Astrocyte (in vitro differentiated cells and primary cell): ENCODE data around the gene SMIM21. TPM values are rescaled to one million over a fixed set of nuclear protein-coding genes. Genes with fewer than 3 reads are reported as not detected.

Experiments
- DNase-seq: peaks from one replicate; pipeline ENCODE4 v3.0.0-alpha.2; 2010; ENCODE audit warnings: low read depth
- FAIRE-seq: peaks from 2 replicates; lab custom pipeline; 2011; peaks lifted over from hg19 to GRCh38; lab: Jason Lieb, UNC
- H2AFZ ChIP-seq: 2 replicates; pipeline ENCODE4 v1.6.0; 2012; ENCODE audit warnings: low read depth, low read length, inconsistent platforms
- H3K27ac ChIP-seq: 2 replicates; pipeline ENCODE4 v1.5.1; 2011; ENCODE audit warnings: low read depth, low read length, inconsistent platforms
- H3K27me3 ChIP-seq: 2 replicates; pipeline ENCODE4 v1.6.0; 2011; ENCODE audit warnings: low read length, inconsistent platforms; ENCODE audit not compliant: insufficient read depth
- H3K36me3 ChIP-seq: 2 replicates; pipeline ENCODE4 v1.5.1; 2011; ENCODE audit warnings: low read length, inconsistent platforms; ENCODE audit not compliant: insufficient read depth
- H3K4me1 ChIP-seq: 2 replicates; pipeline ENCODE4 v1.5.1; 2011; ENCODE audit warnings: low read length, inconsistent platforms; ENCODE audit not compliant: insufficient read depth
- H3K4me2 ChIP-seq: 2 replicates; pipeline ENCODE4 v1.6.0; 2012; ENCODE audit warnings: low read length, inconsistent platforms
- H3K4me3 ChIP-seq: 2 replicates; pipeline ENCODE4 v1.5.1; 2011; ENCODE audit warnings: low read depth, mild to moderate bottlenecking, low read length, inconsistent platforms; ENCODE audit not compliant: insufficient read depth
- H3K79me2 ChIP-seq: 2 replicates; pipeline ENCODE4 v1.6.0; 2012; ENCODE audit warnings: mild to moderate bottlenecking, low read length, inconsistent platforms; ENCODE audit not compliant: insufficient read depth
- H3K9ac ChIP-seq: 2 replicates; pipeline ENCODE4 v1.6.0; 2012; ENCODE audit warnings: mild to moderate bottlenecking, low read length, inconsistent platforms
- H3K9me3 ChIP-seq: 2 replicates; pipeline ENCODE4 v1.5.1; 2012; ENCODE audit warnings: low read depth, mild to moderate bottlenecking, low read length, inconsistent platforms; ENCODE audit not compliant: insufficient read depth
- H4K20me1 ChIP-seq: 2 replicates; pipeline ENCODE4 v1.6.0; 2012; ENCODE audit warnings: low read length, inconsistent platforms; ENCODE audit not compliant: insufficient read depth
- H3K27ac Mint-ChIP-seq: one replicate; pipeline ENCODE4 v1.8.0; 2021; ENCODE audit warnings: mild to moderate bottlenecking, mixed read lengths; ENCODE audit not compliant: unreplicated experiment
- H3K27me3 Mint-ChIP-seq: one replicate; pipeline ENCODE4 v1.8.0; 2021; ENCODE audit warnings: low read depth, mixed read lengths; ENCODE audit not compliant: unreplicated experiment
- H3K36me3 Mint-ChIP-seq: one replicate; pipeline ENCODE4 v1.8.0; 2021; ENCODE audit warnings: low read depth, mixed read lengths; ENCODE audit not compliant: unreplicated experiment
- H3K4me1 Mint-ChIP-seq: one replicate; pipeline ENCODE4 v1.8.0; 2021; ENCODE audit warnings: low read depth, mixed read lengths; ENCODE audit not compliant: unreplicated experiment
- H3K4me3 Mint-ChIP-seq: one replicate; pipeline ENCODE4 v1.8.0; 2021; ENCODE audit warnings: mild to moderate bottlenecking, moderate library complexity, mixed read lengths; ENCODE audit not compliant: unreplicated experiment
- H3K9me3 Mint-ChIP-seq: one replicate; pipeline ENCODE4 v1.8.0; 2021; ENCODE audit warnings: mild to moderate bottlenecking, mixed read lengths; ENCODE audit not compliant: unreplicated experiment
- CTCF ChIP-seq: IDR thresholded peaks from 2 replicates; pipeline ENCODE4 v1.5.1; 2011; ENCODE audit warnings: low read depth, mild to moderate bottlenecking, inconsistent platforms, low read length, moderate library complexity; ENCODE audit not compliant: insufficient read depth
- EZH2 ChIP-seq: IDR thresholded peaks from 2 replicates; pipeline ENCODE4 v1.6.1; 2012; ENCODE audit warnings: mild to moderate bottlenecking, low read length, inconsistent platforms; ENCODE audit not compliant: insufficient read depth
- total RNA-seq: library from RNA; stranded (reverse); gene quantifications from 2 replicates; pipeline ENCODE4 v1.2.1, GENCODE V29; 2021

SMIM21 gene
- total RNA-seq, 1 donor from 2014 or later: not detected

- no peak overlapping the region for H3K4me3 Mint-ChIP-seq
- H3K36me3 Mint-ChIP-seq: no peaks in the 10 kb centered on the region
- no peaks in the 10 kb centered on the region for H3K9me3 Mint-ChIP-seq
- Histone ChIP-seq H3K27me3 (peaks cover 7% of the 10 kb centered on the region), H3K4me2 (no peak overlapping the region), H2AFZ (no peak overlapping the region), H3K36me3 (no peaks in the 10 kb centered on the region), H3K27ac (no peak overlapping the region), H3K4me1 (no peaks in the 10 kb centered on the region), H3K79me2 (no peaks in the 10 kb centered on the region), H3K9ac (no peak overlapping the region), H4K20me1 (no peaks in the 10 kb centered on the region), H3K4me3 (no peak overlapping the region), H3K9me3 (no peaks in the 10 kb centered on the region)
- TF ChIP-seq EZH2 (no peak), CTCF (no peak)
- DNase-seq (no peak), FAIRE-seq (no peak)
- peaks cover 41% of the 10 kb centered on the region for H3K27me3 Mint-ChIP-seq
- H3K4me1 Mint-ChIP-seq: no peaks in the 10 kb centered on the region
- no peak overlapping the region for H3K27ac Mint-ChIP-seq
Measured at GRCh38 chr18:75395137-75395536, 32.4 kb downstream of the SMIM21 start.

GRCh38 chr18:75393721-75394120 is 33.8 kb downstream of the SMIM21 start:
- H3K27me3 ChIP-seq: peaks cover 2% of the 10 kb centered on the region
- H2AFZ ChIP-seq: no peak overlapping the region
- no peak overlapping the region for H3K4me3 Mint-ChIP-seq
- H3K9me3 Mint-ChIP-seq: no peaks in the 10 kb centered on the region
- H3K4me1 Mint-ChIP-seq: no peaks in the 10 kb centered on the region
- peaks cover 29% of the 10 kb centered on the region for H3K27me3 Mint-ChIP-seq
- no peak for DNase-seq
- H3K4me1 ChIP-seq: no peaks in the 10 kb centered on the region
- H3K9me3 ChIP-seq: no peaks in the 10 kb centered on the region
- H3K79me2 ChIP-seq: no peaks in the 10 kb centered on the region
- H3K36me3 Mint-ChIP-seq: no peaks in the 10 kb centered on the region
- no peak overlapping the region for H3K4me2 ChIP-seq
- no peaks in the 10 kb centered on the region for H3K36me3 ChIP-seq
- TF ChIP-seq CTCF (no peak), EZH2 (no peak)
- H3K4me3 ChIP-seq: no peak overlapping the region
- H4K20me1 ChIP-seq: no peaks in the 10 kb centered on the region
- no peak overlapping the region for H3K9ac ChIP-seq
- no peak overlapping the region for H3K27ac ChIP-seq
- no peak for FAIRE-seq
- no peak overlapping the region for H3K27ac Mint-ChIP-seq

- Histone ChIP-seq H3K36me3 (no peaks in the 10 kb centered on the region), H3K9me3 (no peaks in the 10 kb centered on the region), H3K9ac (no peak overlapping the region), H3K27me3 (peaks cover 2% of the 10 kb centered on the region), H3K4me3 (no peak overlapping the region), H2AFZ (no peak overlapping the region), H3K79me2 (no peaks in the 10 kb centered on the region), H3K4me2 (no peak overlapping the region), H3K4me1 (no peaks in the 10 kb centered on the region), H4K20me1 (no peaks in the 10 kb centered on the region), H3K27ac (no peak overlapping the region)
- H3K27ac Mint-ChIP-seq: no peak overlapping the region
- no peak for FAIRE-seq
- no peak overlapping the region for H3K4me3 Mint-ChIP-seq
- H3K36me3 Mint-ChIP-seq: no peaks in the 10 kb centered on the region
- peaks cover 36% of the 10 kb centered on the region for H3K27me3 Mint-ChIP-seq
- TF ChIP-seq EZH2 (no peak), CTCF (no peak)
- no peaks in the 10 kb centered on the region for H3K4me1 Mint-ChIP-seq
- no peaks in the 10 kb centered on the region for H3K9me3 Mint-ChIP-seq
- no peak for DNase-seq
Measured at GRCh38 chr18:75392226-75392578, 35.3 kb downstream of the SMIM21 start.
